ENCODE results near the gene TIRAP. TPM values are rescaled to one million over a fixed set of nuclear protein-coding genes. Genes with fewer than 3 reads are reported as not detected.

The TIRAP gene
- total RNA-seq, 1 experiment from 2014 or later = 11.9 TPM

Other genes with a start within 250 kb of the TIRAP start
- gene CDON, start 220.2 kb upstream of the TIRAP start, total RNA-seq (2022) = 0.91 and 0.96 TPM in 2 replicates
- gene RPUSD4, start 71.4 kb upstream of the TIRAP start, total RNA-seq (2022) = 19.4 and 26.7 TPM in 2 replicates
- gene FAM118B, start 71.3 kb upstream of the TIRAP start, total RNA-seq (2022) = 8.3 and 13.4 TPM in 2 replicates
- gene SRPRA, start 14.2 kb upstream of the TIRAP start, total RNA-seq (2022) = 176 and 258 TPM in 2 replicates
- 28.2 and 37.2 TPM in 2 replicates for gene FOXRED1, start 13.9 kb upstream of the TIRAP start, total RNA-seq (2022)
- gene DCPS, start 21.0 kb downstream of the TIRAP start, total RNA-seq (2022) = 29.6 and 33.7 TPM in 2 replicates
- 12.3 and 15.3 TPM in 2 replicates for gene ST3GAL4, start 72.6 kb downstream of the TIRAP start, total RNA-seq (2022)

Measured in MCF 10A (cell line).